NT2/D1 (cell line): ENCODE measurements around the gene ZNF710.

Source experiments
- YY1 ChIP-seq: IDR thresholded peaks from 2 replicates; pipeline ENCODE4 v1.6.1; 2011; ENCODE audit not compliant: insufficient read length, insufficient read depth
- ZNF274 ChIP-seq: IDR thresholded peaks from 2 replicates; pipeline ENCODE4 v1.6.1; 2011; ENCODE audit warnings: mild to moderate bottlenecking, low read depth, low read length

DNA sequence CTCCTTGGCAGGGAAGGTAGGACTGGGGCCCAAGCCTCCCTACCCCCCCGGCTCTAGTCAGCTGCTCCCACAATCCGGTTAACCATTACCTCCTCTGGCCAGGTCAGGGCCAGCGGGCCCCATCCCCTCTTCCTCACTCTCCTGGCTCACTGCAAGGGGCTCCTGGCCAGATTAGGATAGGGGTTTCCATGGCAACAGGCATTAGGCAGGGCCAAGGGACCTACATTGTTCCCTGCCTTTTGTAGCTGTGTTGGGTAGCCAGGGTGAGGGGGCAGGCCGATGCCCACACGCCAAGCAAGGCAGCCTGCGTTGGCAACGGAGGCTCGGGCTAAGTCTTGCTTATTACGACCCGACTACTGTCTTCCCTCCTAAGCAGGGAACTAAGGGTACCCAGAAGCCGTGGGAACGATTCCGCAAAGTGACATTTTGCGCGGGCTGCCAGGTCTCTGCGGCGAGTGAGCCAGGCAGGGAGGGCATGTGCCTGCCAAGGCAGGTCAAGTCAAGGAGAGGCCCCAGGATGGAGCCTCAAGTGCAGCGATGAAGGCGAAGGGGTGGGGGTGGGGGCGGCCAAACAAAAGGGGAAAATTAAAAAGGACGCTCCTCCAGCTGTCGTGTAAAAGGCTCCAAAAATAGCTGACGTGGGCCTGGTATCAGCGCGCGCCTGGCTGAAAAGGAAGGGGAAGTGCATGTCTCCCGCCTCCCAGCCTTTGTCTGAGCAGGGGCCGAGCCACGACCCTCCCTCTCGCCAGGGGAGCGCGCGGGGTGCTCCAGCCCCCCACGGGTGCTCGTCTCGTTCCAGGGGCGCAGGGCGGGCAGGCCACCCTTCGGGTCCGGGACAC, 100.2 kb downstream of the ZNF710 start:
- no peak for TF ChIP-seq YY1
- no peak for TF ChIP-seq ZNF274
